ENCODE results near the gene CDC34.
A peak's percentile ranks its signal among the peaks of the same experiment; 100 is the strongest.

Gene CDC34

GRCh38 chr19:588093-588740 is 56.7 kb downstream of the CDC34 start:
- H3K4me3 Mint-ChIP-seq, result no peak overlapping the region
- H3K4me1 Mint-ChIP-seq (ENCODE audit: low read depth), result peaks cover 2% of the 10 kb centered on the region
- H3K36me3 Mint-ChIP-seq (ENCODE audit: low read depth), result no peaks in the 10 kb centered on the region
- H3K9me3 Mint-ChIP-seq, result no peaks in the 10 kb centered on the region
- H3K27me3 Mint-ChIP-seq (ENCODE audit: low read depth), result peaks cover 20% of the 10 kb centered on the region
- H3K27ac Mint-ChIP-seq, result no peak overlapping the region

- peaks cover 2% of the 10 kb centered on the region for H3K4me1 Mint-ChIP-seq (ENCODE audit: low read depth)
Measured at GRCh38 chr19:588741-589692, 57.5 kb downstream of the CDC34 start.

GRCh38 chr19:589693-590395 is 58.3 kb downstream of the CDC34 start, which contains the start of gene HCN2:
Gene HCN2 (plus strand): TSS chr19:589881. CDS start chr19:589946, 65 bp downstream.
- Mint-ChIP-seq H3K27me3 (ENCODE audit: low read depth) (peaks cover 25% of the 10 kb centered on the region), H3K9me3 (no peaks in the 10 kb centered on the region), H3K27ac (no peak within 1 kb of the TSS), H3K4me1 (ENCODE audit: low read depth) (peaks cover 2% of the 10 kb centered on the region), H3K4me3 (peak within 1 kb of the TSS; percentile 44), H3K36me3 (ENCODE audit: low read depth) (no peaks in the 10 kb centered on the region)

More at GRCh38 chr19:588741-589692, 57.5 kb downstream of the CDC34 start:
- peaks cover 25% of the 10 kb centered on the region for H3K27me3 Mint-ChIP-seq (ENCODE audit: low read depth)
- no peak overlapping the region for H3K4me3 Mint-ChIP-seq
- no peak overlapping the region for H3K27ac Mint-ChIP-seq
- no peaks in the 10 kb centered on the region for H3K9me3 Mint-ChIP-seq
- H3K36me3 Mint-ChIP-seq (ENCODE audit: low read depth), result no peaks in the 10 kb centered on the region

GRCh38 chr19:590396-590745 is 58.8 kb downstream of the CDC34 start:
- Mint-ChIP-seq H3K4me1 (ENCODE audit: low read depth) (peaks cover 2% of the 10 kb centered on the region), H3K36me3 (ENCODE audit: low read depth) (no peaks in the 10 kb centered on the region), H3K27me3 (ENCODE audit: low read depth) (peaks cover 25% of the 10 kb centered on the region), H3K27ac (no peak overlapping the region), H3K9me3 (no peaks in the 10 kb centered on the region), H3K4me3 (peak overlapping the region; percentile 44)

- no peak overlapping the region for H3K4me3 Mint-ChIP-seq
- H3K27me3 Mint-ChIP-seq (ENCODE audit: low read depth), result peaks cover 25% of the 10 kb centered on the region
- H3K9me3 Mint-ChIP-seq, result no peaks in the 10 kb centered on the region
- no peak overlapping the region for H3K27ac Mint-ChIP-seq
- no peaks in the 10 kb centered on the region for H3K36me3 Mint-ChIP-seq (ENCODE audit: low read depth)
- peaks cover 2% of the 10 kb centered on the region for H3K4me1 Mint-ChIP-seq (ENCODE audit: low read depth)
Measured at GRCh38 chr19:590750-591098, 59.2 kb downstream of the CDC34 start.

- H3K27ac Mint-ChIP-seq, result no peak overlapping the region
- H3K9me3 Mint-ChIP-seq, result no peaks in the 10 kb centered on the region
- peaks cover 2% of the 10 kb centered on the region for H3K4me1 Mint-ChIP-seq (ENCODE audit: low read depth)
- no peaks in the 10 kb centered on the region for H3K36me3 Mint-ChIP-seq (ENCODE audit: low read depth)
- peaks cover 25% of the 10 kb centered on the region for H3K27me3 Mint-ChIP-seq (ENCODE audit: low read depth)
- H3K4me3 Mint-ChIP-seq, result no peak overlapping the region
Measured at GRCh38 chr19:591099-591958, 59.8 kb downstream of the CDC34 start.

Data from T-helper 1 cell treated with Interleukin-12 subunit alpha and Interleukin-12 subunit beta and Interleukin-4 antibody, amounts not matched to agents 30 μg/mL and 1 μg/mL, for 36 hours (primary cell).